Peyer's patch (tissue), 4 donors: ENCODE measurements around the gene CYP24A1. TPM values are rescaled to one million over a fixed set of nuclear protein-coding genes. Genes with fewer than 3 reads are reported as not detected.

ENCODE experiments used
- DNase-seq, 3 donors: peaks; one replicate each; pipeline ENCODE4 v3.0.0-alpha.2; 2017 to 2019
- H3K27ac ChIP-seq, 4 donors: fragments of 200-600 bp; sonication (generic); one replicate each; pipeline ENCODE4 v1.5.1; 2016 to 2019
- H3K27me3 ChIP-seq, 2 donors: fragments of 200-600 bp; sonication (generic); one replicate each; pipeline ENCODE4 v1.5.1; 2019
- H3K36me3 ChIP-seq, 3 donors: fragments of 200-600 bp; sonication (generic); one replicate each; pipeline ENCODE4 v1.5.1; 2016 to 2019
- H3K4me1 ChIP-seq, 4 donors: fragments of 200-600 bp; sonication (generic); one replicate each; pipeline ENCODE4 v1.5.1; 2016 to 2019
- H3K4me3 ChIP-seq, 4 donors: fragments of 200-600 bp; sonication (generic); 1 replicate in 3 of 4; 2 replicates in 1 of 4; pipeline ENCODE4 v1.5.1; 2016 to 2019; ENCODE audit warnings: mild to moderate bottlenecking in 1 of 4
- H3K9me3 ChIP-seq, 4 donors: fragments of 200-600 bp; sonication (generic); one replicate each; pipeline ENCODE4 v1.5.1; 2016 to 2019; ENCODE audit warnings: mild to moderate bottlenecking in 1 of 4
- CTCF ChIP-seq, 6 experiments: fragments of 450-650 bp in 4 of 6; fragments of 200-600 bp in 2 of 6; sonication (generic) in 1 of 6; IDR thresholded peaks; one replicate each; pipeline ENCODE4 v1.5.1; 2017 to 2019; ENCODE audit warnings: antibody characterized with exemption in 6 of 6, mild to moderate bottlenecking in 3 of 6, moderate library complexity in 1 of 6
- POLR2A ChIP-seq, 2 donors: fragments of 450-650 bp; IDR thresholded peaks; one replicate each; pipeline ENCODE4 v1.5.1; 2017; ENCODE audit warnings: antibody characterized with exemption in 2 of 2, mild to moderate bottlenecking in 2 of 2, moderate library complexity in 2 of 2
- total RNA-seq, 4 donors: library from RNA; depleted of rRNA; stranded (reverse); fragments of >200 nt; gene quantifications; one replicate each; pipeline ENCODE4 v1.1.0, GENCODE V29; 2016

CYP24A1 gene
- total RNA-seq, 4 donors from 2014 or later = not detected

DNA sequence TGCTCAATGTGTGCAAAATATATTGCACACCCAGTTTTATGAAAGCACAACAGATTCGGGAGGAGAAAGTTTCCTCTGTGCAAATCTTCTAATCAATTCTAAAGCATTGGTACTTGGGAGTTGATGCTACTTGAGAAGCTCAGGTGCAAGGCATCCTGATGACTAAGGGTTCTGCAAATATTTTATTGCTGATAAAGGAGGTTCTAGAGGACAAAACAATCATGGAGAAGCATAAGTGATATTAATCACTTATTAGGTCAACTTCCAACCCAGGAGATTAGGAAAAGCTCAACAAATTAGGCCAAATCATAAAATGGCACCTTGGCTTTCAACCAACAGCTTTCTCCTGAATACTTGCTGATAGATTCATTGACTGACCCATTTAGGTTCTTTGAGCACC is 27.1 kb downstream of the CYP24A1 start:
- H3K9me3 ChIP-seq = no peaks in the 10 kb centered on the region
- H3K27ac ChIP-seq = no peak overlapping the region
- no peaks in the 10 kb centered on the region for H3K36me3 ChIP-seq
- H3K27me3 ChIP-seq = no peaks in the 10 kb centered on the region
- TF ChIP-seq CTCF (IDR thresholded peaks at IDR 0.05) = no peak
- TF ChIP-seq POLR2A (IDR thresholded peaks at IDR 0.05) = no peak
- DNase-seq = no peak
- H3K4me3 ChIP-seq = no peak overlapping the region
- no peaks in the 10 kb centered on the region for H3K4me1 ChIP-seq

GRCh38 chr20:54144847-54145414 is 28.9 kb downstream of the CYP24A1 start:
- H3K4me3 ChIP-seq = no peak overlapping the region
- H3K27me3 ChIP-seq = no peaks in the 10 kb centered on the region
- H3K36me3 ChIP-seq = no peaks in the 10 kb centered on the region
- no peaks in the 10 kb centered on the region for H3K4me1 ChIP-seq
- H3K9me3 ChIP-seq = no peaks in the 10 kb centered on the region
- no peak overlapping the region for H3K27ac ChIP-seq
- DNase-seq = no peak
- TF ChIP-seq POLR2A (IDR thresholded peaks at IDR 0.05) (no peak), CTCF (IDR thresholded peaks at IDR 0.05) (no peak)

- Histone ChIP-seq H3K4me1 (no peaks in the 10 kb centered on the region), H3K9me3 (no peaks in the 10 kb centered on the region), H3K27ac (no peak overlapping the region), H3K4me3 (no peak overlapping the region), H3K27me3 (no peaks in the 10 kb centered on the region), H3K36me3 (no peaks in the 10 kb centered on the region)
- no peak for DNase-seq
- TF ChIP-seq CTCF (IDR thresholded peaks at IDR 0.05) (no peak), POLR2A (IDR thresholded peaks at IDR 0.05) (no peak)
These were observed 32.7 kb downstream of the CYP24A1 start for GRCh38 chr20:54140927-54141566.

DNA sequence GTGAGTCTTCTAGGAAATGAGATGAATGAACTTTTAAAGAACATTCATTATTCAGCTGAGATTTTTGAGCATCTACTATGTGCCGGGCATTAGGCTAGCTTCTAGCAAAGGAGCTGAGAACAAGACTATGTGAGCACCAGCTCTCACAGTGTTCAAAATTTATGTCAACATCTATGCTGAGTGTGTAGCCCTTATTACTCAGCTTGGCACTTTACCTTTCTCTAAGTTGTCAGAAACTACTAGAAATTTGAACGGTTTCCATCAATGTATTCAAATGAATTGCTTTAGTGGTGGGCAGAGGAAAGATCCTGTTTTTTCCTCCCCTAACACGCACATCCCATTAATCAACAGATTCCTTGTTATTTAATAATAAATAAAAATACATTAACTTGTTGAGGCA is 33.3 kb downstream of the CYP24A1 start:
- Histone ChIP-seq H3K9me3 (no peaks in the 10 kb centered on the region), H3K27ac (no peak overlapping the region), H3K4me1 (no peaks in the 10 kb centered on the region), H3K4me3 (no peak overlapping the region), H3K27me3 (no peaks in the 10 kb centered on the region), H3K36me3 (no peaks in the 10 kb centered on the region)
- DNase-seq = no peak
- TF ChIP-seq POLR2A (IDR thresholded peaks at IDR 0.05) (no peak), CTCF (IDR thresholded peaks at IDR 0.05) (no peak)

GRCh38 chr20:54140067-54140466 is 33.7 kb downstream of the CYP24A1 start:
- no peaks in the 10 kb centered on the region for H3K4me1 ChIP-seq

More at GRCh38 chr20:54140067-54140466, 33.7 kb downstream of the CYP24A1 start:
- no peak overlapping the region for H3K4me3 ChIP-seq
- no peaks in the 10 kb centered on the region for H3K9me3 ChIP-seq
- DNase-seq = no peak
- no peaks in the 10 kb centered on the region for H3K27me3 ChIP-seq
- H3K36me3 ChIP-seq = no peaks in the 10 kb centered on the region
- no peak overlapping the region for H3K27ac ChIP-seq
- no peak for TF ChIP-seq CTCF (IDR thresholded peaks at IDR 0.05)
- TF ChIP-seq POLR2A (IDR thresholded peaks at IDR 0.05) = no peak
